SH-SY5Y (cell line): Measurements from ENCODE around the gene DUOX1.

Experiments
- GATA2 ChIP-seq: IDR thresholded peaks from 2 replicates; pipeline ENCODE4 v1.6.1; 2011; ENCODE audit warnings: mild to moderate bottlenecking, low read depth, low read length
- GATA3 ChIP-seq: IDR thresholded peaks from 2 replicates; pipeline ENCODE4 v1.6.1; 2011; ENCODE audit warnings: low read depth, mild to moderate bottlenecking, low read length, moderate library complexity

DNA sequence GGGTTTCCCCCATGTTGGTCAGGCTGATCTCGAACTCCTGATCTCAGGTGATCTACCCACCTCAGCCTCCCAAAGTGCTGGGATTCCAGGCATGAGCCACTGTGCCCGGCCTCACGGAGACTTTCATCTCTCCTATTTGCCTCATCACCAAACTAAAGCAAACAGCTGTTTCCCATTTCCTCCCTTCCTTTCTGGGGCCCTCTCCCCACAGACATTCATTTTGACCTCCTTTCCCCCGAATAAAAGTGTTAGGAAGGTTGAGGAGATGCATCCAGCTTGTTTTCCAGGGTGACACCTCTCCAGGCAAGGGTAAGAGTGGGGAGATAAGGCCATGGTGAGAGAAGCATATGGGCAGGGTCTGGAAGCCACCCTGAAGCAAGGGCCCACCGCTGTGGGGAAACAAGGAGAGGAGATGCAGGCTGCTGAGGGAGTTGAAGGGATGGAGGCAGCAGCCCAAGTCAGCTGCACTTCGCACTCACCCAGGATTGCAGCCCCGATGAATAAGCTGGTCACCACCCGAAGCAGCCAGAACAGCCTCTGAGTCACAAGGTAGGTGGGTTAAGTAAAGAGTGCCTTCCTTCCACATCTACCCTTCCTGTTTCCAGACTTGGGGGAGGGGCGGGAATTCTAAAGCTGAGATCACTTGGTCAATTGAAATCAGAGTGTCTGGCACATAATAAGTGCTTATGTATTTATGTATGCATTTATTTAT is 7.9 kb upstream of the DUOX1 start:
- TF ChIP-seq GATA2 (no peak), GATA3 (no peak)
